ENCODE data around the gene CCSER1.
"Not testable (repeated sequence)": the region's sequence is repeated elsewhere in the genome, so short reads cannot be mapped to it uniquely, and the experiment has no call there.

Gene CCSER1

GRCh38 chr4:90299373-90299772, 172.2 kb downstream of the CCSER1 start:
- no peaks in the 10 kb centered on the region for H3K36me3 ChIP-seq (ENCODE audit: control insufficient read depth in 1 of 2, insufficient read depth in 2 of 2, low read length in 2 of 2)

GRCh38 chr4:90306810-90307209, 179.6 kb downstream of the CCSER1 start:
- no peak overlapping the region for H3K4ac ChIP-seq (ENCODE audit: low read depth, low read length)
- no peaks in the 10 kb centered on the region for H3K79me2 ChIP-seq (ENCODE audit: control insufficient read depth, insufficient read depth, low read length, poor library complexity)
- no peak overlapping the region for H3K4me3 ChIP-seq (ENCODE audit: low read depth, low read length)
- no peak overlapping the region for H4K12ac ChIP-seq (ENCODE audit: low read depth, low read length)
- no peak overlapping the region for H3K23ac ChIP-seq (ENCODE audit: low read length)
- no peaks in the 10 kb centered on the region for H3K36me3 ChIP-seq (ENCODE audit: control insufficient read depth in 1 of 2, insufficient read depth in 2 of 2, low read length in 2 of 2)
- WGBS (ENCODE audit: extremely low coverage, insufficient coverage, insufficient read length): no CpG with 5 or more reads among the region's 1 CpG
- no peak overlapping the region for H3K9ac ChIP-seq (ENCODE audit: low read length)
- no peak overlapping the region for H2BK120ac ChIP-seq (ENCODE audit: insufficient read depth, low read length, poor library complexity)
- H2BK12ac ChIP-seq (ENCODE audit: low read length): no peak overlapping the region
- H4K8ac ChIP-seq (ENCODE audit: low read depth, low read length): no peak overlapping the region
- no peak overlapping the region for H2BK5ac ChIP-seq (ENCODE audit: low read depth, low read length, poor library complexity)
- no peak overlapping the region for H3K18ac ChIP-seq (ENCODE audit: low read length)
- no peak for DNase-seq
- H3K27ac ChIP-seq (ENCODE audit: low read depth, low read length): no peak overlapping the region
- H3K14ac ChIP-seq (ENCODE audit: low read length): no peak overlapping the region
- no peak overlapping the region for H3K4me2 ChIP-seq (ENCODE audit: low read length)
- H3K79me1 ChIP-seq (ENCODE audit: low read length): no peaks in the 10 kb centered on the region
- H2AK5ac ChIP-seq (ENCODE audit: low read length): no peak overlapping the region
- no peak overlapping the region for H4K91ac ChIP-seq (ENCODE audit: low read depth, low read length)
- H3K27me3 ChIP-seq (ENCODE audit: insufficient read depth, low read length): no peaks in the 10 kb centered on the region
- no peak overlapping the region for H2AFZ ChIP-seq (ENCODE audit: insufficient read depth, low read length, poor library complexity)
- H3K9me3 ChIP-seq (ENCODE audit: insufficient read depth, low read depth, low read length): no peaks in the 10 kb centered on the region
- H3K4me1 ChIP-seq (ENCODE audit: control insufficient read depth in 1 of 2, insufficient read depth in 2 of 2, low read length in 2 of 2): no peaks in the 10 kb centered on the region

More at GRCh38 chr4:90299373-90299772, 172.2 kb downstream of the CCSER1 start:
- Histone ChIP-seq H2BK120ac (ENCODE audit: insufficient read depth, low read length, poor library complexity) (no peak overlapping the region), H3K23ac (ENCODE audit: low read length) (no peak overlapping the region), H3K4ac (ENCODE audit: low read depth, low read length) (no peak overlapping the region), H4K8ac (ENCODE audit: low read depth, low read length) (no peak overlapping the region), H3K9ac (ENCODE audit: low read length) (no peak overlapping the region), H3K27ac (ENCODE audit: low read depth, low read length) (no peak overlapping the region), H3K79me2 (ENCODE audit: control insufficient read depth, insufficient read depth, low read length, poor library complexity) (no peaks in the 10 kb centered on the region), H2AK5ac (ENCODE audit: low read length) (no peak overlapping the region), H3K9me3 (ENCODE audit: insufficient read depth, low read depth, low read length) (no peaks in the 10 kb centered on the region), H2BK12ac (ENCODE audit: low read length) (no peak overlapping the region), H3K4me3 (ENCODE audit: low read depth, low read length) (no peak overlapping the region), H3K79me1 (ENCODE audit: low read length) (no peaks in the 10 kb centered on the region), H3K4me1 (ENCODE audit: control insufficient read depth in 1 of 2, insufficient read depth in 2 of 2, low read length in 2 of 2) (no peaks in the 10 kb centered on the region), H3K18ac (ENCODE audit: low read length) (no peak overlapping the region), H4K91ac (ENCODE audit: low read depth, low read length) (no peak overlapping the region), H2AFZ (ENCODE audit: insufficient read depth, low read length, poor library complexity) (no peak overlapping the region), H2BK5ac (ENCODE audit: low read depth, low read length, poor library complexity) (no peak overlapping the region), H3K27me3 (ENCODE audit: insufficient read depth, low read length) (no peaks in the 10 kb centered on the region), H4K12ac (ENCODE audit: low read depth, low read length) (no peak overlapping the region), H3K14ac (ENCODE audit: low read length) (no peak overlapping the region), H3K4me2 (ENCODE audit: low read length) (no peak overlapping the region)
- DNase-seq: no peak
- WGBS (ENCODE audit: extremely low coverage, insufficient coverage, insufficient read length): no CpG with 5 or more reads among the region's 1 CpG

- not testable (repeated sequence) for H3K27me3 ChIP-seq (ENCODE audit: insufficient read depth, low read length); H3K36me3 ChIP-seq (ENCODE audit: control insufficient read depth in 1 of 2, insufficient read depth in 2 of 2, low read length in 2 of 2); H3K9me3 ChIP-seq (ENCODE audit: insufficient read depth, low read depth, low read length); H4K91ac ChIP-seq (ENCODE audit: low read depth, low read length); DNase-seq; H4K8ac ChIP-seq (ENCODE audit: low read depth, low read length); H4K12ac ChIP-seq (ENCODE audit: low read depth, low read length); H2BK5ac ChIP-seq (ENCODE audit: low read depth, low read length, poor library complexity); H3K79me2 ChIP-seq (ENCODE audit: control insufficient read depth, insufficient read depth, low read length, poor library complexity); H2BK120ac ChIP-seq (ENCODE audit: insufficient read depth, low read length, poor library complexity); H3K27ac ChIP-seq (ENCODE audit: low read depth, low read length); H3K9ac ChIP-seq (ENCODE audit: low read length); H3K4me2 ChIP-seq (ENCODE audit: low read length); H3K4me1 ChIP-seq (ENCODE audit: control insufficient read depth in 1 of 2, insufficient read depth in 2 of 2, low read length in 2 of 2); H3K18ac ChIP-seq (ENCODE audit: low read length); H3K4ac ChIP-seq (ENCODE audit: low read depth, low read length); H3K23ac ChIP-seq (ENCODE audit: low read length); H3K79me1 ChIP-seq (ENCODE audit: low read length); H2BK12ac ChIP-seq (ENCODE audit: low read length); H3K4me3 ChIP-seq (ENCODE audit: low read depth, low read length); H2AK5ac ChIP-seq (ENCODE audit: low read length); H3K14ac ChIP-seq (ENCODE audit: low read length); H2AFZ ChIP-seq (ENCODE audit: insufficient read depth, low read length, poor library complexity)
- WGBS (ENCODE audit: extremely low coverage, insufficient coverage, insufficient read length): no CpG with 5 or more reads among the region's 6 CpGs
These were observed 189.9 kb downstream of the CCSER1 start for GRCh38 chr4:90317140-90317539.

GRCh38 chr4:90317785-90318184, 190.6 kb downstream of the CCSER1 start:
- Histone ChIP-seq H3K4ac (ENCODE audit: low read depth, low read length) (no peak overlapping the region), H3K27ac (ENCODE audit: low read depth, low read length) (no peak overlapping the region), H3K79me2 (ENCODE audit: control insufficient read depth, insufficient read depth, low read length, poor library complexity) (no peaks in the 10 kb centered on the region), H3K36me3 (ENCODE audit: control insufficient read depth in 1 of 2, insufficient read depth in 2 of 2, low read length in 2 of 2) (no peaks in the 10 kb centered on the region), H3K23ac (ENCODE audit: low read length) (no peak overlapping the region), H2BK120ac (ENCODE audit: insufficient read depth, low read length, poor library complexity) (no peak overlapping the region), H2AFZ (ENCODE audit: insufficient read depth, low read length, poor library complexity) (no peak overlapping the region), H3K9ac (ENCODE audit: low read length) (no peak overlapping the region), H2AK5ac (ENCODE audit: low read length) (no peak overlapping the region), H4K8ac (ENCODE audit: low read depth, low read length) (no peak overlapping the region), H4K91ac (ENCODE audit: low read depth, low read length) (no peak overlapping the region), H3K9me3 (ENCODE audit: insufficient read depth, low read depth, low read length) (no peaks in the 10 kb centered on the region), H3K79me1 (ENCODE audit: low read length) (no peaks in the 10 kb centered on the region), H4K12ac (ENCODE audit: low read depth, low read length) (no peak overlapping the region), H3K27me3 (ENCODE audit: insufficient read depth, low read length) (no peaks in the 10 kb centered on the region), H3K14ac (ENCODE audit: low read length) (no peak overlapping the region), H3K4me1 (ENCODE audit: control insufficient read depth in 1 of 2, insufficient read depth in 2 of 2, low read length in 2 of 2) (no peaks in the 10 kb centered on the region), H3K18ac (ENCODE audit: low read length) (no peak overlapping the region), H2BK12ac (ENCODE audit: low read length) (no peak overlapping the region), H3K4me2 (ENCODE audit: low read length) (no peak overlapping the region), H3K4me3 (ENCODE audit: low read depth, low read length) (no peak overlapping the region), H2BK5ac (ENCODE audit: low read depth, low read length, poor library complexity) (no peak overlapping the region)
- WGBS (ENCODE audit: extremely low coverage, insufficient coverage, insufficient read length): no CpG with 5 or more reads among the region's 2 CpGs
- DNase-seq: no peak

Measured in trophoblast cell (in vitro differentiated cells and primary cell).